Brain microvascular endothelial cell (primary cell): ENCODE data around the gene DLGAP1.
A peak's percentile ranks its signal among the peaks of the same experiment; 100 is the strongest.
"Not testable (repeated sequence)": the region's sequence is repeated elsewhere in the genome, so short reads cannot be mapped to it uniquely, and the experiment has no call there.

Source experiments
- DNase-seq: peaks from one replicate; pipeline ENCODE4 v3.0.0-alpha.2; 2020
- H3K27ac ChIP-seq: fragments of 250-450 bp; sonication (Bioruptor Pico); 2 replicates; pipeline ENCODE4 v1.5.1; 2020; ENCODE audit warnings: mild to moderate bottlenecking, moderate library complexity
- H3K27me3 ChIP-seq: fragments of 250-450 bp; sonication (Bioruptor Pico); replicated peaks from 2 replicates; pipeline ENCODE4 v1.5.1; 2020; ENCODE audit warnings: mild to moderate bottlenecking
- H3K36me3 ChIP-seq: fragments of 250-450 bp; sonication (Bioruptor Pico); replicated peaks from 2 replicates; pipeline ENCODE4 v1.5.1; 2020; ENCODE audit warnings: mild to moderate bottlenecking
- H3K4me3 ChIP-seq: 2 replicates; pipeline ENCODE4 v1.5.1; 2011; ENCODE audit warnings: low read depth, mild to moderate bottlenecking, control low read depth, low read length, moderate library complexity
- CTCF ChIP-seq: IDR thresholded peaks from 2 replicates; pipeline ENCODE4 v1.5.1; 2011; ENCODE audit warnings: low read depth, mild to moderate bottlenecking, moderate library complexity, low read length, control low read depth, inconsistent platforms; ENCODE audit errors: missing control alignments
- in situ Hi-C: cut with HindIII; loops from 2 replicates; pipeline ENCODE4 v1.10.0; 2017; ENCODE audit warnings: low sequenced_read_pairs, low pct_ligation_motif_present

DLGAP1 gene

GRCh38 chr18:3610188-3610708 is 844.9 kb downstream of the DLGAP1 start:
- no peak for TF ChIP-seq CTCF
- H3K27ac ChIP-seq, result no peak overlapping the region
- no peaks in the 10 kb centered on the region for H3K36me3 ChIP-seq
- H3K27me3 ChIP-seq, result no peaks in the 10 kb centered on the region
- DNase-seq, result no peak
- in situ Hi-C loops, result no loop called here
- H3K4me3 ChIP-seq, result no peak overlapping the region

GRCh38 chr18:3608488-3608887 is 846.6 kb downstream of the DLGAP1 start:
- no peak for DNase-seq
- H3K27me3 ChIP-seq, result no peaks in the 10 kb centered on the region
- in situ Hi-C loops, result no loop called here
- no peak overlapping the region for H3K4me3 ChIP-seq
- no peak for TF ChIP-seq CTCF
- no peak overlapping the region for H3K27ac ChIP-seq
- no peaks in the 10 kb centered on the region for H3K36me3 ChIP-seq

- DNase-seq, in situ Hi-C loops: not testable (repeated sequence)
These were observed 847.0 kb downstream of the DLGAP1 start for GRCh38 chr18:3608099-3608453.

GRCh38 chr18:3607309-3608098 is 847.6 kb downstream of the DLGAP1 start:
- DNase-seq, result no peak
- TF ChIP-seq CTCF, result no peak
- Histone ChIP-seq H3K27me3 (no peaks in the 10 kb centered on the region), H3K36me3 (no peaks in the 10 kb centered on the region), H3K4me3 (no peak overlapping the region), H3K27ac (no peak overlapping the region)
- in situ Hi-C loops, result no loop called here

More at GRCh38 chr18:3608099-3608453, 847.0 kb downstream of the DLGAP1 start:
- not testable (repeated sequence) for H3K4me3 ChIP-seq, H3K27ac ChIP-seq, H3K36me3 ChIP-seq, H3K27me3 ChIP-seq

- H3K27me3 ChIP-seq, DNase-seq, in situ Hi-C loops, H3K4me3 ChIP-seq, H3K36me3 ChIP-seq: not testable (repeated sequence)
- H3K27ac ChIP-seq, result peak overlapping the region; percentile 97
These were observed 848.2 kb downstream of the DLGAP1 start for GRCh38 chr18:3606863-3607262.

- no peaks in the 10 kb centered on the region for H3K36me3 ChIP-seq
- peak; percentile 39 for DNase-seq
- H3K27me3 ChIP-seq, result no peaks in the 10 kb centered on the region
- in situ Hi-C loops, result no loop called here
- no peak for TF ChIP-seq CTCF
- H3K27ac ChIP-seq, result peak overlapping the region; percentile 97
- H3K4me3 ChIP-seq, result peak overlapping the region; percentile 52
These were observed 849.1 kb downstream of the DLGAP1 start for GRCh38 chr18:3605954-3606443.

- in situ Hi-C loops, result no loop called here
These were observed 849.6 kb downstream of the DLGAP1 start for GRCh38 chr18:3605486-3605952.

More at GRCh38 chr18:3605486-3605952, 849.6 kb downstream of the DLGAP1 start:
- Histone ChIP-seq H3K27ac (peak overlapping the region; percentile 97), H3K36me3 (no peaks in the 10 kb centered on the region), H3K27me3 (no peaks in the 10 kb centered on the region), H3K4me3 (peak overlapping the region; percentile 52)
- no peak for DNase-seq
- TF ChIP-seq CTCF, result no peak
